Keratinocyte (primary cell): ENCODE results near the gene FBXL13. TPM values are rescaled to one million over a fixed set of nuclear protein-coding genes. Genes with fewer than 3 reads are reported as not detected.

Source experiments
- DNase-seq: peaks from one replicate; pipeline ENCODE4 v3.0.0-alpha.2; 2011; ENCODE audit warnings: low read depth, missing footprints, low spot score
- FAIRE-seq: peaks from 2 replicates; lab custom pipeline; 2011; peaks lifted over from hg19 to GRCh38; lab: Jason Lieb, UNC
- H2AFZ ChIP-seq: 2 replicates; pipeline ENCODE4 v1.6.0; 2012; ENCODE audit warnings: low read length, control low read depth, inconsistent platforms; ENCODE audit not compliant: control insufficient read depth
- H3K27ac ChIP-seq: 2 replicates; pipeline ENCODE4 v1.5.1; 2011; ENCODE audit warnings: low read length; ENCODE audit not compliant: control insufficient read depth, insufficient read depth
- H3K27me3 ChIP-seq: 3 replicates; pipeline ENCODE4 v1.6.0; 2011; ENCODE audit warnings: low read length; ENCODE audit not compliant: control insufficient read depth, insufficient read depth; ENCODE audit errors: extremely low read depth
- H3K36me3 ChIP-seq, 2 experiments: 2 replicates in 1 of 2; 3 replicates in 1 of 2; pipeline ENCODE4 v1.5.1; 2011; ENCODE audit warnings: low read length in 2 of 2, mild to moderate bottlenecking in 1 of 2; ENCODE audit not compliant: control insufficient read depth in 2 of 2, insufficient read depth in 2 of 2; ENCODE audit errors: extremely low read depth in 1 of 2
- H3K4me1 ChIP-seq: 3 replicates; pipeline ENCODE4 v1.5.1; 2011; ENCODE audit warnings: low read length; ENCODE audit not compliant: control insufficient read depth, insufficient read depth; ENCODE audit errors: extremely low read depth
- H3K4me2 ChIP-seq: 3 replicates; pipeline ENCODE4 v1.6.0; 2011; ENCODE audit warnings: low read depth, low read length; ENCODE audit not compliant: control insufficient read depth, insufficient read depth; ENCODE audit errors: extremely low read depth
- H3K4me3 ChIP-seq, 3 experiments: fragments of 200-600 bp in 1 of 3; sonication (generic) in 1 of 3; 2 replicates in 2 of 3; 3 replicates in 1 of 3; pipeline ENCODE4 v1.5.1; 2011 to 2016; ENCODE audit warnings: low read length in 3 of 3, mild to moderate bottlenecking in 3 of 3, control low read depth in 2 of 3, inconsistent platforms in 1 of 3, low read depth in 1 of 3, mixed read lengths in 1 of 3, mixed run types in 1 of 3, moderate library complexity in 1 of 3; ENCODE audit not compliant: control insufficient read depth in 2 of 3, insufficient read depth in 2 of 3; ENCODE audit errors: extremely low read depth in 1 of 3
- H3K79me2 ChIP-seq: 2 replicates; pipeline ENCODE4 v1.6.0; 2012; ENCODE audit warnings: low read length; ENCODE audit not compliant: control insufficient read depth, insufficient read depth
- H3K9ac ChIP-seq: 3 replicates; pipeline ENCODE4 v1.6.0; 2011; ENCODE audit warnings: low read length; ENCODE audit not compliant: control insufficient read depth, insufficient read depth; ENCODE audit errors: extremely low read depth
- H3K9me1 ChIP-seq: 3 replicates; pipeline ENCODE4 v1.6.0; 2011; ENCODE audit warnings: low read length; ENCODE audit not compliant: control insufficient read depth, insufficient read depth; ENCODE audit errors: extremely low read depth
- H3K9me3 ChIP-seq: 2 replicates; pipeline ENCODE4 v1.5.1; 2012; ENCODE audit warnings: low read depth, low read length; ENCODE audit not compliant: control insufficient read depth
- H4K20me1 ChIP-seq: 3 replicates; pipeline ENCODE4 v1.6.0; 2011; ENCODE audit warnings: low read length; ENCODE audit not compliant: control insufficient read depth, insufficient read depth; ENCODE audit errors: extremely low read depth
- EZH2 ChIP-seq: IDR thresholded peaks from one replicate; pipeline ENCODE4 v1.6.1; 2012; ENCODE audit warnings: inconsistent platforms, mild to moderate bottlenecking, low read length, moderate library complexity
- dilution Hi-C: fragments of 300-500 bp; cut with MboI; formaldehyde crosslinking; loops from one replicate; pipeline ENCODE4 v1.7.0; 2020; ENCODE audit warnings: low sequenced_read_pairs; ENCODE audit not compliant: extremely low pct_ligation_motif_present
- polyA plus RNA-seq, 5 experiments: library from polyadenylated mRNA; depleted of rRNA in 3 of 5; stranded (reverse) in 3 of 5; stranded (forward) in 1 of 5; unstranded in 1 of 5; fragments of >200 nt; gene quantifications; 1 replicate in 1 of 5; 2 replicates in 3 of 5; 3 replicates in 1 of 5; pipeline versions ENCODE4 v1.2.1 to v1.2.3, GENCODE V29; 2011 to 2012; ENCODE audit warnings: missing spikeins in 2 of 5, low read depth in 1 of 5, low replicate concordance in 1 of 5
- TF ChIP-seq, protein P1 (sequence below), 3 experiments: IDR thresholded peaks in 1 of 3; conservative IDR thresholded peaks in 1 of 3; optimal IDR thresholded peaks in 1 of 3; 2 replicates in 2 of 3; 3 replicates in 1 of 3; pipeline versions ENCODE3 to v1.5.1; 2011; ENCODE audit warnings: low read length in 3 of 3, mild to moderate bottlenecking in 3 of 3, moderate library complexity in 2 of 3, control low read depth in 1 of 3, inconsistent platforms in 1 of 3; ENCODE audit not compliant: insufficient read depth in 2 of 3; ENCODE audit errors: extremely low read depth in 1 of 3

FBXL13 gene
- polyA plus RNA-seq, 1 donor (not counting 4 experiments of a cell fraction or from before 2014, with no cell fraction given), result 0.20 TPM

DNA sequence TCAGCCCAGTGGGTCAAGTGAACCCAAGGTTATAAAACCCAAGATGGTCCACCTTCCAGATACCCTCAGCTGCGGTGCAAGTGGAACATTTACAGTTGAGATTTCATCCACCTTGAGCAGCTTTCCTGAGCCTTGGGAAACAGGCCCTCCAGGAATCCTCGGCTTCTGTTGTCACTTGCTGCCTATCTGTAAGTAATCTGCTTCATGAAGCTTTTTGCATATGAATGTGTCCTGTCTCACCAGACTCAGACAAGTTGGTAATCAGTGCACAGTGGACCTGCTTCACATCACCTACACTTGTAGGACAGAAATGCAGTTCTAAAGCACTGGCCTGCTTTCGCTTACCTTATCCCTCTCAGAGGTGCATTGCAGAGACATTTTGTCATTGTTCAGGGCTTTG, 245.5 kb downstream of the FBXL13 start:
- Histone ChIP-seq H3K27ac (no peak overlapping the region), H3K9ac (no peak overlapping the region), H3K79me2 (no peaks in the 10 kb centered on the region), H3K9me1 (no peaks in the 10 kb centered on the region), H3K36me3 (peaks cover 3 to 4% of the 10 kb centered on the region in 2 experiments), H3K4me3 (no peak overlapping the region), H3K4me2 (no peak overlapping the region), H3K4me1 (no peaks in the 10 kb centered on the region), H3K9me3 (no peaks in the 10 kb centered on the region), H4K20me1 (no peaks in the 10 kb centered on the region), H2AFZ (no peak overlapping the region), H3K27me3 (no peaks in the 10 kb centered on the region)
- FAIRE-seq (no peak), DNase-seq (no peak)
- no peak for TF ChIP-seq EZH2
- TF ChIP-seq, protein P1, sequence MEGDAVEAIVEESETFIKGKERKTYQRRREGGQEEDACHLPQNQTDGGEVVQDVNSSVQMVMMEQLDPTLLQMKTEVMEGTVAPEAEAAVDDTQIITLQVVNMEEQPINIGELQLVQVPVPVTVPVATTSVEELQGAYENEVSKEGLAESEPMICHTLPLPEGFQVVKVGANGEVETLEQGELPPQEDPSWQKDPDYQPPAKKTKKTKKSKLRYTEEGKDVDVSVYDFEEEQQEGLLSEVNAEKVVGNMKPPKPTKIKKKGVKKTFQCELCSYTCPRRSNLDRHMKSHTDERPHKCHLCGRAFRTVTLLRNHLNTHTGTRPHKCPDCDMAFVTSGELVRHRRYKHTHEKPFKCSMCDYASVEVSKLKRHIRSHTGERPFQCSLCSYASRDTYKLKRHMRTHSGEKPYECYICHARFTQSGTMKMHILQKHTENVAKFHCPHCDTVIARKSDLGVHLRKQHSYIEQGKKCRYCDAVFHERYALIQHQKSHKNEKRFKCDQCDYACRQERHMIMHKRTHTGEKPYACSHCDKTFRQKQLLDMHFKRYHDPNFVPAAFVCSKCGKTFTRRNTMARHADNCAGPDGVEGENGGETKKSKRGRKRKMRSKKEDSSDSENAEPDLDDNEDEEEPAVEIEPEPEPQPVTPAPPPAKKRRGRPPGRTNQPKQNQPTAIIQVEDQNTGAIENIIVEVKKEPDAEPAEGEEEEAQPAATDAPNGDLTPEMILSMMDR (optimal IDR thresholded peaks at IDR 0.05 in 1 of 3, IDR thresholded peaks at IDR 0.05 in 1 of 3, conservative IDR thresholded peaks at IDR 0.05 in 1 of 3; ENCODE audit: extremely low read depth in 1 of 3, insufficient read depth in 2 of 3, low read length in 3 of 3), result no peak
- dilution Hi-C loops, result no loop called here

DNA sequence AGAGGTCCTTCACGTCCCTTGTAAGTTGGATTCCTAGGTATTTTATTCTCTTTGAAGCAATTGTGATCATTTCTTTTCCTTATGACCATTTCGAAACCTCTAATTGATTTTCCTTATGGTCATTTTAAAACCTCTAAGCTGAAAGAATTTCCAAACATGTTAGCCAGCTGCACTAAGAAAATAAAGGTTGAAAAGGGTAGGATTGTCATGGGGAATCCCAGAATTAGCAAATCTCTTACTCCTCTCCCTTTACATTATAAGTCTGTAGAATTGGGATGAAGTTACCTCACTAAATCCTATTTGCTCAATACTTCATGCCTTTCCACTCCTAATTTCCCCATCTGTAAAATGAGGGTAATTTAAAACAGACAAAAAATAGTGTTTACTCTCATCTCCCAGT, 246.3 kb downstream of the FBXL13 start:
- Histone ChIP-seq H4K20me1 (no peaks in the 10 kb centered on the region), H3K4me2 (no peak overlapping the region), H3K27me3 (no peaks in the 10 kb centered on the region), H3K9me3 (no peaks in the 10 kb centered on the region), H3K79me2 (no peaks in the 10 kb centered on the region), H2AFZ (no peak overlapping the region), H3K27ac (no peak overlapping the region), H3K4me3 (no peak overlapping the region), H3K36me3 (peaks cover 3 to 4% of the 10 kb centered on the region in 2 experiments), H3K9me1 (no peaks in the 10 kb centered on the region), H3K9ac (no peak overlapping the region), H3K4me1 (no peaks in the 10 kb centered on the region)
- no peak for DNase-seq
- FAIRE-seq, result no peak
- TF ChIP-seq, protein P1 (optimal IDR thresholded peaks at IDR 0.05 in 1 of 3, IDR thresholded peaks at IDR 0.05 in 1 of 3, conservative IDR thresholded peaks at IDR 0.05 in 1 of 3; ENCODE audit: extremely low read depth in 1 of 3, insufficient read depth in 2 of 3, low read length in 3 of 3), result no peak
- TF ChIP-seq EZH2, result no peak
- dilution Hi-C loops, result no loop called here
